Activated CD8-positive, alpha-beta memory T cell treated with anti-CD3 and anti-CD28 coated beads for 1 hour (primary cell): ENCODE measurements around the gene C17orf78.
A peak's percentile ranks its signal among the peaks of the same experiment; 100 is the strongest.
"Not testable (repeated sequence)": the region's sequence is repeated elsewhere in the genome, so short reads cannot be mapped to it uniquely, and the experiment has no call there.

Source experiments
- DNase-seq, 2 donors: peaks; one replicate each; pipeline ENCODE4 v3.0.0-alpha.2; 2020; ENCODE audit warnings: low read depth in 1 of 2; ENCODE audit errors: extremely low read depth in 1 of 2

C17orf78 gene

GRCh38 chr17:37385474-37385990 is 9.7 kb downstream of the C17orf78 start:
- DNase-seq, result no peak

- no peak for DNase-seq
Measured at GRCh38 chr17:37386462-37386861, 10.7 kb downstream of the C17orf78 start.

GRCh38 chr17:37388266-37388665 is 12.5 kb downstream of the C17orf78 start:
- no peak for DNase-seq

- DNase-seq, result no peak
Measured at GRCh38 chr17:37389160-37389559, 13.4 kb downstream of the C17orf78 start.

GRCh38 chr17:37391146-37391545 is 15.4 kb downstream of the C17orf78 start:
- no peak for DNase-seq

- no peak for DNase-seq
Measured at GRCh38 chr17:37392024-37392590, 16.3 kb downstream of the C17orf78 start.

- no peak for DNase-seq
Measured at GRCh38 chr17:37393352-37393751, 17.6 kb downstream of the C17orf78 start.

GRCh38 chr17:37399265-37399803 is 23.5 kb downstream of the C17orf78 start:
- DNase-seq, result no peak

- DNase-seq, result no peak
Measured at GRCh38 chr17:37400505-37400904, 24.7 kb downstream of the C17orf78 start.

GRCh38 chr17:37405522-37405921 is 29.7 kb downstream of the C17orf78 start:
- not testable (repeated sequence) for DNase-seq

GRCh38 chr17:37405955-37406634 is 30.3 kb downstream of the C17orf78 start:
- DNase-seq, result no peak

- DNase-seq, result peak; percentile 22 to 55
Measured at GRCh38 chr17:37406635-37407461, 31.1 kb downstream of the C17orf78 start, which contains the start of the genes ACACA and TADA2A. Gene ACACA (minus strand): TSS chr17:37406836. CDS start chr17:37406299, 537 bp downstream. Gene TADA2A (plus strand): TSS chr17:37406886. CDS start chr17:37411366, 4,480 bp downstream.

- not testable (repeated sequence) for DNase-seq
Measured at GRCh38 chr17:37408145-37408479, 32.3 kb downstream of the C17orf78 start.

GRCh38 chr17:37410357-37410756 is 34.6 kb downstream of the C17orf78 start:
- no peak for DNase-seq

- DNase-seq, result no peak
Measured at GRCh38 chr17:37413875-37414519, 38.2 kb downstream of the C17orf78 start.

GRCh38 chr17:37417852-37418251 is 42.1 kb downstream of the C17orf78 start:
- no peak for DNase-seq

- DNase-seq, result no peak
Measured at GRCh38 chr17:37422971-37423625, 47.3 kb downstream of the C17orf78 start.

GRCh38 chr17:37425268-37425667 is 49.5 kb downstream of the C17orf78 start:
- no peak for DNase-seq

- DNase-seq, result no peak
Measured at GRCh38 chr17:37429039-37429438, 53.3 kb downstream of the C17orf78 start.

- no peak for DNase-seq
Measured at GRCh38 chr17:37429453-37429852, 53.7 kb downstream of the C17orf78 start.
